GM18505 (cell line): ENCODE results near the gene RAB7A.

Experiments used
- ATAC-seq: cut with Tn5 transposase; IDR thresholded peaks from one replicate; pipeline ENCODE4 v1.9.1; 2021; ENCODE audit not compliant: unreplicated experiment
- POLR2A ChIP-seq: IDR thresholded peaks from 4 replicates; pipeline ENCODE4 v1.6.1; 2011; ENCODE audit warnings: borderline replicate concordance; ENCODE audit not compliant: insufficient read depth, insufficient read length; ENCODE audit errors: extremely low read depth

Gene RAB7A

GRCh38 chr3:128855569-128855968, 129.6 kb downstream of the RAB7A start:
- ATAC-seq: no peak
- no peak for TF ChIP-seq POLR2A

GRCh38 chr3:128858167-128858566, 132.2 kb downstream of the RAB7A start:
- ATAC-seq: no peak
- TF ChIP-seq POLR2A: no peak

GRCh38 chr3:128859630-128860029, 133.6 kb downstream of the RAB7A start:
- no peak for TF ChIP-seq POLR2A
- ATAC-seq: no peak

GRCh38 chr3:128861491-128861890, 135.5 kb downstream of the RAB7A start:
- no peak for TF ChIP-seq POLR2A
- ATAC-seq: no peak

GRCh38 chr3:128863560-128863959, 137.6 kb downstream of the RAB7A start:
- ATAC-seq: no peak
- no peak for TF ChIP-seq POLR2A
